IPS-20b (cell line): ENCODE data around the gene HBM.
"Not testable (repeated sequence)": the region's sequence is repeated elsewhere in the genome, so short reads cannot be mapped to it uniquely, and the experiment has no call there.

ENCODE experiments used
- H3K27ac ChIP-seq: one replicate; pipeline ENCODE4 v1.5.1; 2013; ENCODE audit warnings: low read length
- H3K27me3 ChIP-seq: 2 replicates; pipeline ENCODE4 v1.6.1; 2013; ENCODE audit warnings: mild to moderate bottlenecking, low read length, inconsistent platforms; ENCODE audit not compliant: insufficient read depth
- H3K36me3 ChIP-seq: 2 replicates; pipeline ENCODE4 v1.6.1; 2013; ENCODE audit warnings: low read depth, mild to moderate bottlenecking, inconsistent platforms, low read length, moderate library complexity; ENCODE audit not compliant: insufficient read depth
- H3K4me1 ChIP-seq: 2 replicates; pipeline ENCODE4 v1.6.1; 2013; ENCODE audit warnings: mild to moderate bottlenecking, control low read depth, inconsistent platforms, low read length, moderate library complexity; ENCODE audit not compliant: insufficient read depth
- H3K4me3 ChIP-seq: 2 replicates; pipeline ENCODE4 v1.5.1; 2013; ENCODE audit warnings: mild to moderate bottlenecking, low read length, inconsistent platforms
- H3K9ac ChIP-seq: 2 replicates; pipeline ENCODE4 v1.6.1; 2013; ENCODE audit warnings: low read depth, mild to moderate bottlenecking, inconsistent platforms, low read length, moderate library complexity
- H3K9me3 ChIP-seq: 2 replicates; pipeline ENCODE4 v1.6.1; 2013; ENCODE audit warnings: mild to moderate bottlenecking, low read depth, low read length, inconsistent platforms; ENCODE audit not compliant: insufficient read depth

Gene HBM, protein sequence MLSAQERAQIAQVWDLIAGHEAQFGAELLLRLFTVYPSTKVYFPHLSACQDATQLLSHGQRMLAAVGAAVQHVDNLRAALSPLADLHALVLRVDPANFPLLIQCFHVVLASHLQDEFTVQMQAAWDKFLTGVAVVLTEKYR

DNA sequence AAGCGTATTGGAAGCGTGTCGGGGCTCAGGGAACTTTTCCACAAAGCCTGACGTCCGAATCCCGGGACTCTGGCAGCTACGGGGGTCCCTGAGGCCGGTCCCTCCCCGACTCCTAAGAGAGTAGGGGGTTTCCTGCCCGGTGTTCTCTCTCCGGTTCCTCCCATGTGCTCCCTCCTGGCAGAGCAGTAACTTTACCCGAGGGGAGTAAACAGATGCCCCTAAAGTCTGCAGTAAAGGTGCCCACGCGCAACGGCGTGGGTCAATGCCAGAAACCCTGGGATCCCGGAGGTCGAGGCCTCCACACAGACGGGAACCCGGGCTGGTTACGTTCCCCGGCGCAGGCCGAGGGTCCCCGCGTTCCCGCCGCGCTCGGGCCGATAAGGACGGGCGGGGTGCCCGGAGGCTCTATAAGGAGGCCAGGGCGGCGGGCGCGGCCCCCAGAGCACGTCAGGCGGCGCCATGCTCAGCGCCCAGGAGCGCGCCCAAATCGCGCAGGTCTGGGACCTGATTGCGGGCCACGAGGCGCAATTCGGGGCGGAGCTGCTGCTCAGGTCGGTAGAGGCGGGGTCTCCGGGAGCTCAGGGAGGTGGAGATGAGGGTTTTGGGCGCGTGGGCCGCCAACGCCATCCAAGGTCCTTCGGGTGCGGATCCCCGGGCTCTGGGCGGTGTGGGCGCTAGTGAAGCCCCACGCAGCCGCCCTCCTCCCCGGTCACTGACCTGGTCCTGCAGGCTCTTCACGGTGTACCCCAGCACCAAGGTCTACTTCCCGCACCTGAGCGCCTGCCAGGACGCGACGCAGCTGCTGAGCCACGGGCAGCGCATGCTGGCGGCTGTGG, at the start of gene HBM:
Gene HBM (plus strand): TSS at position 440 of the 836 bp plus-strand sequence. CDS start 20 bp downstream, at position 460.
- Histone ChIP-seq H3K36me3 (no peaks in the 10 kb centered on the region), H3K27ac (no peak within 1 kb of the TSS), H3K9me3 (no peaks in the 10 kb centered on the region), H3K27me3 (peaks cover 79% of the 10 kb centered on the region), H3K9ac (no peak within 1 kb of the TSS), H3K4me3 (peak within 1 kb of the TSS; percentile 60; the same call in 1 of the 2 replicates), H3K4me1 (peaks cover 8% of the 10 kb centered on the region; the same call in 1 of the 2 replicates)

DNA sequence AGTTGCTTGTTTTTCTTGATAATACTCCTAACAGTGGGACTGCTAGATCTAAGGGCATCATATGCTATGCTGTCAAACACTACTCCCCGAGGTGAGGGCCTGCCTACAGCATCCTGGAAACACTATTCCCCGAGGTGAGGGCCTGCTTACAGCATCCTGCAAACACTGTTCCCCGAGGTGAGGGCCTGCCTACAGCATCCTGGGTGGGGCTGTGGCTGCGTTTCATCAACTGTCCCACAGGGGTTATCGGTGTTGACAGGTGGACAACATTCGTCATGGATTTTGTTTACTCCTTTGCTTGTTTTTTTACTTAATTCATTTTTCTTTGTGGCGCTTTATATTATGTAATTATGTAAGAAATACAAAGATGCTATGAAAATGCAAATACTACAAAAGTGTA, 49.8 kb upstream of the HBM start:
- no peak overlapping the region for H3K27ac ChIP-seq
- no peaks in the 10 kb centered on the region; the same call in 1 of the 2 replicates for H3K4me1 ChIP-seq
- H3K36me3 ChIP-seq, result peaks cover 25% of the 10 kb centered on the region
- H3K9ac ChIP-seq, result no peak overlapping the region
- no peaks in the 10 kb centered on the region for H3K27me3 ChIP-seq
- no peaks in the 10 kb centered on the region for H3K9me3 ChIP-seq
- H3K4me3 ChIP-seq, result no peak overlapping the region

DNA sequence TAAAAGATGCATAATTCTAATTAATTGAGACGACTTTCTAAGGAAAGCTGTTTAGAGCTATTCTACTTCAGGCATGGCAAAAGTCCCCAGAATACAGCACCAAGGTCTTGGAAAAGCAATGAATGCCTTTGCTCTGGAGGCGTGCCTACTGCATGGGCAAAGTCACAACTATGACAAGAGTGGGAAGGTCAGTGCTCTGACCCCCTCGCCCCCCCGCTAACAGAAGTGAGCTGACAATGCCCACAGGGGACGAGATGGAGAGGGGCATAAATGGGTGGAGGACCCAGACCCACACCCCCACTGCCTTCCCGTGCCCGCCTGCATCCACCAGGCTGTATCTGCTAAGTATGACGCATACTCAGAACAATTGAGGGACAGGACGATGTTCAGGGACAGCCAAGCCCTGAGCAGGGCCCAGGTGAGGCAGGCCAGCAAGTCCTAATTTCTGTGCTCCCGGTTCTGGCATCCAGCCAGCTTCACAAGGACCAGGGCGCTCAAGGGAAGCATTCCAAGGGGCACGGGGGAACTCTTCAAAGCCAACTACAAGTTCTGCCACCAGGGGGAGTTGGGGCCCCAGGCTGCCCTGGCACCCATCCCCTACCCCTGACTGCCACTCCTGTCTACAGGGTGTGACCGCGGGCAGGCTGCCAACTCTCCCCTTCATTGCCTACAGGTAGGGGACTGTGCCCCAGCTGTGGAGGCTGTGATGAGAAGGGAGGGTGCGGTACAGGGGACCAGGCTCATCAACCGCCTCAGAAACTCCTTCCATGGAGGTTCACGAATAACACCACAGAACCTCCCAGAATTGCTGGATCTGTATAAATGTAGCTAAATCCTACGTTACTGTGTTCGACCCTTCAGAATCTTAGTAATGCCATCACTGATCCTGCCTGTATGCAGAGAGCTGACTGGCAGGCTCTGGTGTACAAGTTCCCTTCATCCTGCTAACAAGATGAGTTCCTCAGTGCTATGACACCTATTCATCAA, 48.1 kb upstream of the HBM start:
- Histone ChIP-seq H3K9ac (no peak overlapping the region), H3K4me1 (no peaks in the 10 kb centered on the region; the same call in 1 of the 2 replicates), H3K27me3 (no peaks in the 10 kb centered on the region), H3K9me3 (no peaks in the 10 kb centered on the region), H3K27ac (no peak overlapping the region), H3K4me3 (no peak overlapping the region), H3K36me3 (peaks cover 14% of the 10 kb centered on the region; the same call in 1 of the 2 replicates)

DNA sequence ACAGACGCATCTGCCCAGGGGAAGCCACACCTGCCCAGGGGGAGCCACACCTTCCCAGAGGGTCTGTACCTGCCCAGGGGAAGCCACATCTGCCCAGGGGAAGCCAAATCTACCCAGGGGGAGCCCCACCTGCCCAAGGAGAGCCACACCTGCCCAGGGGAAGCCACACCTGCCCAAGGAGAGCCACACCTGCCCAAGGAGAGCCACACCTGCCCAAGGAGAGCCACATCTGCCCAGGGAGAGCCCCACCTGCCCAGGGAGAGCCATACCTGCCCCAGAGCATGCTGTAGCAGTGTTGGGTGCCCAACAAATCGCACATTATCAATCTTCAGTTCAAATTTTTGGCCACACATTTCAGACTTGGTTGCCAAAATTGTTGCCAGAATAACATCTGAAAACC, 46.9 kb upstream of the HBM start:
- H3K9me3 ChIP-seq, result no peaks in the 10 kb centered on the region
- H3K27me3 ChIP-seq, result no peaks in the 10 kb centered on the region
- peaks cover 12% of the 10 kb centered on the region; the same call in 1 of the 2 replicates for H3K36me3 ChIP-seq
- no peaks in the 10 kb centered on the region for H3K4me1 ChIP-seq
- no peak overlapping the region for H3K27ac ChIP-seq
- no peak overlapping the region for H3K4me3 ChIP-seq
- H3K9ac ChIP-seq, result no peak overlapping the region

DNA sequence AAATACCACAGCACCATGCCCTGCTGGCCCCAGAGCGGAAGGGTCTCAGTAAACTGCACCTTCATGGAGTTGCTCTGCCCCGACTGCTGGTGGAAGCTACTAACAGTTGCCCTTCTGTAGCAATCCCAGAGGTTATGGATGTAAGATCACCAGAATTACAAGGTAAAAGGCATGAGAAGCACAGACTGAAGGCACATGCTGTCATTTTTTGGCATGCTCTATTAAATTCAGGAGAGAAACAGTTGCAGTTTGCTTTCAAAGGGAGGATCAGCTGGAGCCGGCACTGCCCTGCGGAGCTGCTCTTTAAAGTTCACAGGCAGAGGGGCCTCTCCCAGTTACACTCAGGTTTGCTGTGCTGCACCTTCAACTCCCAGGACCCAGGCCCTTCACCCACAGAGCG, 46.5 kb upstream of the HBM start:
- H3K4me3 ChIP-seq, result no peak overlapping the region
- H3K27ac ChIP-seq, result no peak overlapping the region
- no peaks in the 10 kb centered on the region for H3K27me3 ChIP-seq
- no peaks in the 10 kb centered on the region for H3K9me3 ChIP-seq
- peaks cover 8% of the 10 kb centered on the region; the same call in 1 of the 2 replicates for H3K36me3 ChIP-seq
- no peak overlapping the region for H3K9ac ChIP-seq
- no peaks in the 10 kb centered on the region for H3K4me1 ChIP-seq

DNA sequence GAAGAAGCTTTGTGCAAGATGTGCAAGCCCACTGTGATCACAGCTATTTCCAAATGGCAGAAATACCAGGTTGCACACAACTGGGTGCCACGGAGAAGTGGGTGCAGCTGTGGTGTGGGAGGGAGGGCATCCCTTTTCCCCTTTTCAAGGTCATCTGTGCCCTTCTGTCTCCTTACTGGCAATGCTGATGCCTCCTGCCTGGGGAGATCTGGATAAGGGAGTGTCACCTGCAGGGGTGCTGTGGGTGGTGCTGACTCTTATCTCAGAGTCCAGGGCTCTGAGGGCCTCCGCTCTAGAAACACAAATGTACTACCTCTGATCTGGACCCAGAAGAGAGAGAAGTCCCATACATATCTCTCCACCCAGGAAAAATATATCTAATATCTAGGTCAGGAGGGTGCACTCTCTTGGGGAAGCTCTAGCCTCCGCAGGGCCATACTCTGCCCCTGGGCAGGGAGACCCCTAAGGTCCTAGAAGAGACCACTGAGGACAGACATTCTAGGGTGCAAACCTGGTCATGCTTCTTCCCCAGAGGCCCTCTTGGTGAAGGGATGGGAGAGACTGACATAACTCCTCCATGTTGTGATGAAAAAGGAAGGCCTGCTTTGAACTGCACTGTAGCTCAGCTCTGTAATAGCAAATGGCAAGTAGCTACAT, 45.8 kb upstream of the HBM start:
- Histone ChIP-seq H3K9me3 (no peaks in the 10 kb centered on the region), H3K27me3 (no peaks in the 10 kb centered on the region), H3K36me3 (peaks cover 7% of the 10 kb centered on the region; the same call in 1 of the 2 replicates), H3K4me3 (no peak overlapping the region), H3K4me1 (no peaks in the 10 kb centered on the region), H3K9ac (no peak overlapping the region), H3K27ac (no peak overlapping the region)

DNA sequence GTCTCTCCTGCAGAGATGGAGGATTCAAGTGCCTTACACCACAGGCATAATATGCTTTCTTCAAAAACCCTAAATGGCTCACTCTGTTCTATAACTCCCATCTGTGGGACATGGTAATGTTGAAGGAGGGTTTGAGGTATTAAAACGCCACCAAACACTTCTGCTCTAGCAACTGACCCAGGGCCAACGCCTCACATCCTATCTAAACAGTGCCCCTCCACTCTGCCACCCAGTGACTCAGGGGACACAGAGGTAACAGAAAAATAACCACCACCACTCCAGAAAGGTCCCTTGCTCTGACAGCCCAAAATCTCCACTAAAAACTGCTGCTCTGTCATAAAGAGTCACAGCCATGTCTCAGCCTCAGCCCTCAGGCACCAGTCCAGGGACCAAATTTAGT, 45.0 kb upstream of the HBM start:
- H3K9me3 ChIP-seq, result no peaks in the 10 kb centered on the region

DNA sequence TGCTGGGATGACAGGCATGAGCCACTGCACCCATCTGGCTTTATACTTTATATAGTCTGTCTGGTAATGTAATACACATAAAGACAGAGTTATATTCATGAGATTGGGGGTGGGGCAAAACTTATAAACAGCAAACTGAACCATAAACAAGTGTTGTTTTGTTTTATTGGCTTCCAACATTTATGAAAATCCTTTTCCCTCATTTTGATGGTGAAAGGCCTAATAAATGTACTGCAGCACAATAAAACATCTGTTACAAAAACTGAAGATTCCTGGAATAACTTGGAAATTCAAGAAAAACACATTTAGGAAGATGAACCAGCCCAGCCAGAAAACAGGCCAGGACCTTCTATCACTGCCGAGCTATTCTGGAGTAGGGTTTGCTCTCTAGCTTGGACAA, 43.4 kb upstream of the HBM start:
- Histone ChIP-seq H3K4me1 (no peaks in the 10 kb centered on the region), H3K4me3 (no peak overlapping the region), H3K9me3 (no peaks in the 10 kb centered on the region), H3K36me3 (no peaks in the 10 kb centered on the region), H3K27ac (no peak overlapping the region), H3K27me3 (no peaks in the 10 kb centered on the region), H3K9ac (no peak overlapping the region)

More for the DNA sequence above, 45.0 kb upstream of the HBM start:
- H3K4me1 ChIP-seq, result no peaks in the 10 kb centered on the region
- H3K4me3 ChIP-seq, result no peak overlapping the region
- H3K27ac ChIP-seq, result no peak overlapping the region
- H3K36me3 ChIP-seq, result peaks cover 7% of the 10 kb centered on the region; the same call in 1 of the 2 replicates
- no peaks in the 10 kb centered on the region for H3K27me3 ChIP-seq
- H3K9ac ChIP-seq, result no peak overlapping the region

DNA sequence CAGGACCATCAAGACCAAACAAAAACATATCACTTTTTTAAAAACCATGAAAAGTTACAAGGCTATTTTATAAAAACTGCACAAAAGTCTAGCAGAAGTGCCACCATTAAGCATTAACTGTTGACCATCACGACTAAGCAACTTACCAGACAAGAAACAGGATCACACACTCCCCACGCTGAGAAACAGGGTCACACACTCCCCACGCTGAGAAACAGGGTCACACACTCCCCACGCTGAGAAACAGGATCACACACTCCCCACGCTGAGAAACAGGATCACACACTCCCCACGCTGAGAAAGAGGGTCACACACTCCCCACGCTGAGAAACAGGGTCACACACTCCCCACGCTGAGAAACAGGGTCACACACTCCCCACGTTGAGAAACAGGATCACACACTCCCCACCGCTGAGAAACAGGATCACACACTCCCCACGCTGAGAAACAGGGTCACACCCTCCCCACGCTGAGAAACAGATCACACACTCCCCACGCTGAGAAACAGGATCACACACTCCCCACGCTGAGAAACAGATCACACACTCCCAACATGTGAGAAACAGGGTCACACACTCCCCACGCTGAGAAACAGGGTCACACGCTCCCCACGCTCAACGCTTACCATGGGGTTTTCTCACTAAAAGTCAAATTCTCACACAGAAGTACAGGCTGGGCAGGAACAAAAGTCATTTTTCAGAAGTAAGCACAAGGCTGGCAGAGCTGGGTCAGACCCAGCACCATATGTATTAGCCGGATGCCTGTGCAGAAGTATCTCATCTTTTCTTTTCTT, 42.0 kb upstream of the HBM start:
- not testable (repeated sequence) for H3K27ac ChIP-seq, H3K9ac ChIP-seq

DNA sequence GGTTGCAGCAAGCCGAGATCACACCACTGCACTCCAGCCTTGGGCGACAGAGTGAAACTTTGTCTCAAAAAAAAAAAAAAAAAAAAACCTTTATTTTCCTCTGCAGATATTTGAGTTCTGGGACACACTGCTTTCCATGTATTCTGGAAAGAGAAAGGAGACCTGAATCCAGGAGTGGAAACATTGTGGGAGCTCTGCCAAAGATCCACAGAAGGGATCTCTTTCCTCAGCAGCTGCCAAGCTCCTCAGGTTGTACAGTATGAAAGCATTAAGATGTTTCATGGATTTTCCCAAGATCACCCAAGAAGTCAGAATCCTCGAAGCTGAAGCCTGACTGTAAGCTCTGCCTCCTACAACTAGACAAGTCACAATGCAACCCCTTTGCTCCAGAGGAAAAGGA, 40.8 kb upstream of the HBM start:
- H3K4me3 ChIP-seq, result no peak overlapping the region
- no peak overlapping the region for H3K27ac ChIP-seq
- no peaks in the 10 kb centered on the region for H3K4me1 ChIP-seq
- no peaks in the 10 kb centered on the region for H3K9me3 ChIP-seq
- H3K9ac ChIP-seq, result no peak overlapping the region
- H3K27me3 ChIP-seq, result no peaks in the 10 kb centered on the region
- H3K36me3 ChIP-seq, result no peaks in the 10 kb centered on the region

More for the DNA sequence above, 42.0 kb upstream of the HBM start:
- H3K27me3 ChIP-seq, H3K36me3 ChIP-seq, H3K4me3 ChIP-seq, H3K9me3 ChIP-seq, H3K4me1 ChIP-seq: not testable (repeated sequence)
